GM19395 (cell line): ENCODE measurements around the gene PDIA4.
"Not testable (repeated sequence)": the region's sequence is repeated elsewhere in the genome, so short reads cannot be mapped to it uniquely, and the experiment has no call there.

Experiments used
- ATAC-seq: cut with Tn5 transposase; IDR thresholded peaks from one replicate; pipeline ENCODE4 v1.9.1; 2021; ENCODE audit warnings: mild to moderate bottlenecking, moderate library complexity; ENCODE audit not compliant: unreplicated experiment

The PDIA4 gene

DNA sequence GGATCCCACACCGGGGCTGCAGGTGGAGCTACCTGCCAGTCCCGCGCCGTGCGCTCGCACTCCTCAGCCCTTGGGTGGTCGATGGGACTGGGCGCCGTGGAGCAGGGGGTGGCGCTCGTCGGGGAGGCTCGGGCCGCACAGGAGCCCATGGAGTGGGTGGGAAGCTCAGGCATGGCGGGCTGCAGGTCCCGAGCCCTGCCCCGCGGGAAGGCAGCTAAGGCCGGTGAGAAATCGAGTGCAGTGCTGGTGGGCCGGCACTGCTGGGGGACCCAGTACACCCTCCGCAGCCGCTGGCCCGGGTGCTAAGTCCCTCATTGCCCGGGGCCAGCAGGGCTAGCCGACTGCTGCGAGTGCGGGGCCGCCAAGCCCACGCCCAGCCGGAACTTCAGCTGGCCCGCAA lies 10.3 kb upstream of the PDIA4 start:
- not testable (repeated sequence) for ATAC-seq

DNA sequence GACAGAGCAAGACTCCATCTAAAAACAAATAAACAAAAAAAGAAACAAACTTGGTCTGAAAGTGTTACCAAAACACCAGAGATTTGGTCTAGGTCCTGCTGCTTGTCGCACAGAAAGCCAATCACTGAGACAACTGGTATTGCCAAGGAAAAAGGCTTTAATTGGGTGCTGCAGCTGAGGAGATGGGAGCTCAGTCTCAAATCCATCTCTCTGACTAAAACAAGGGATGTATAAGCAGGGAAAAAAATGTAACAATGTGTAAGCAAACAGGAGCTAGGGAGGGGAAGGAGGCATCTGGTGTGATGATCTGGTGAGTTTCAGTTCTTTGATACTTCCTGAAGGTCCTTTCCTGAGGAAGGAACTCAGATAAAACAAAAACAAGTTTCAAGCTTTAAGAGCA lies 8.4 kb upstream of the PDIA4 start:
- no peak for ATAC-seq

DNA sequence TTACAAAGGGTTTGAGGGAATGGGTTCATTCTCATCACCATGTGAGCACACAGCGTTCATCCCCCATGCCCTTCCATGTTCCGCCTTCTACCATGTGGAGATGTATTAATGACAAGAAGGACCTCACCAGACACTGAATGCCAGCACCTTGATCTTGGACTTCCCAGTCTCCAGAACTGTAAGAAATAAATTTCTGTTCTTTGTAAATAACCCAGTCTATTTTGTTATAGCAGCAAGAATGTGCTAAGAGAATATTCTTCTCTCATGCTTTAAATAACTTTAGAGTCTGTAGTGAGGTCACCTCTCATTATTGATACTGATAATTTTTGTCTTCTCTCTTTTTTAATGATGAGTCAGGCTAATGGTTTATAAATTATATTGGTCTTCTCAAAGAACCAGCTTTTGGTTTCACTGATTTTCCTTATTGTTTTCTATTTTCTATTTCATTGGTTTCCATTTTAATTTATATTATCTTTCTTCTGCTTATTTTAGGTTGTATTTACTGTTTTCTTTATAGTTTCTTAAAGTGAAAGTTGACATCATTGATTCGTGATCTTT lies 3.1 kb upstream of the PDIA4 start:
- no peak for ATAC-seq

DNA sequence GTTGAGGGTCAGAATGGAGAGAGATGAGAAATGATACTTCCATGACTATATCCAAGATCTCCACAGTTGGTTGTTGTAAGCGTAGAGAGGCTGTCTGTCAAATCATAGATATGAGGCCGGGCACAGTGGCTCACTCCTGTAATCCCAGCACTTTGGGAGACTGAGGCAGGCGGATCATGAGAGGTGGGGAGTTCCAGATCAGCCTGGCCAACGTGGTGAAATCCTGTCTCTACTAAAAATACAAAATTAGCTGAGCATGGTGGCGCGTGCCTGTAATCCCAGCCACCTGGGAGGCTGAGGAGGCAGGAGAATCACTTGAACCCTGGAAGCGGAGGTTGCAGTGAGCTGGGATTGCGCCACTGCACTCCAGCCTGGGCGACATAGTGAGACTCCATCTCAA lies 2.1 kb upstream of the PDIA4 start:
- ATAC-seq, result not testable (repeated sequence)

DNA sequence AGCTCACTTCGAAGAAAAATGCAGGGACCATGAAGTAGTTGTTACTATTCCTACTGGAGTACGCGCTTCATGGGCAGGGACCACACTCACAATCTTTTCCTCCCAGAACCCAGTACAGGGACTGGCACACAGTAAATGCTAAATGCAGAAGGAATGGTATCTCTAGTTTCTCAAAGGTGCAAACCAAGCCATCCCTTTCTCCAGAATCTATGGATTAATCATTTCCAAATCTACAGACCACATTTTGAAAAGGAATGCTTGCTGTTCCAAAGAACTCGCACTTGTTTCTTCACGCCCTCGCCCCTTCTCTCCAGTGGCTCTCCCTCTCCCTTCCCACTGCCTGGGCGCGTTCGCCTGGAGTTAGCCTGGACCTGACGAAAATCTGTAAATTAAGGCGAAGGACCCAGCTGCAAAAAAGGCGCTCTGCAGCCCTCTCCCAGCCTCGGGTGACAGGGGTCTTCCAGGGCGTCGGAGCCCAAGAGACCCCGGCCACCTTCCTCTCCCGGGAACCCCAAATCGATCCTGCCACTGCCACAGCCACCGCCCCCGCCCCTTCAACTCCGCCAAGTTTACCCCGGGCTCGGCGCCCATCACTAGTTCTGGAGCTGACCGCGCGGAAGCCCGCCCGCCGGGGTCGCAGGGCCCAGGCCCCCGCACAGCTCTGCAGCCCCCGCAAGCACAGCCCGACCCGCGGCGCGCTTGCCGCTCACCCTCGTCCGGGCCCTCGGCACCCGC lies 527 bp downstream of the PDIA4 start:
- no peak for ATAC-seq

DNA sequence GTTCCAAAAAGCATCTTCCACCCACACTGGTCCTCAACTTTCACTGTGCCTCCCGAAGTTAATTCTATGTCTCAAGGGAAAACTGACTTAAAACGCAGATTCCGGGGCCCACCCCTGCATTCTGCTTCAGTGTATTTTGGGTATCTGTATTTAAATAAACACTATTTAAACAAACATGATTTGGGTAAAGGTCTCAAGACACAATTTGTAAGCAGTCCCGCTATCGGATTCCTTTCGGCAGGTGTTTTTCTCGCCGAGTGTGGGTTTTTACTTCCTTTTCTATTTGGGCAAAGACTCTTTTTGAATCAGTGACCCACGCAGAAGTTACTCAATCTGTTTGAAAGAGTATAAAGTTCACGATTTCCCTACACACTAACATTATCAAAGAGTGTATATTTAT lies 1.2 kb downstream of the PDIA4 start:
- ATAC-seq, result no peak

DNA sequence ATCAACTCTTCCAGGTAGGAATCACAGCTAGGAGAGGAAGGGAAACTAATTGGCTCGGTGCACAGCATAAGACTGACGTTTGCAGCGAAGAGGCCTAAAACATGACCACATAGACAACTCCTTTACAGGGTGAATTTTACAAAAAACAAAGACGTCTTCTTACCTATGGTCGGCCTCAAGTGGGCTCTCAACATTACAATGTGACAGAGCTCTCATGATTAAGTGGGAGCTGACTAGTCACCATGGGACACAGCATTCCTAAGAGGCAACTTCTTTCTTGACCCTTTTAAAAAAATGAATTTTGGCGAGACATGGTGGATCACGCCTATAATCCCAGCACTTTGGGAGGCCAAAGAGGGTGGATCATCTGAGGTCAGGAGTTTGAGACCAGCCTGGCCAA lies 4.6 kb downstream of the PDIA4 start:
- no peak for ATAC-seq

DNA sequence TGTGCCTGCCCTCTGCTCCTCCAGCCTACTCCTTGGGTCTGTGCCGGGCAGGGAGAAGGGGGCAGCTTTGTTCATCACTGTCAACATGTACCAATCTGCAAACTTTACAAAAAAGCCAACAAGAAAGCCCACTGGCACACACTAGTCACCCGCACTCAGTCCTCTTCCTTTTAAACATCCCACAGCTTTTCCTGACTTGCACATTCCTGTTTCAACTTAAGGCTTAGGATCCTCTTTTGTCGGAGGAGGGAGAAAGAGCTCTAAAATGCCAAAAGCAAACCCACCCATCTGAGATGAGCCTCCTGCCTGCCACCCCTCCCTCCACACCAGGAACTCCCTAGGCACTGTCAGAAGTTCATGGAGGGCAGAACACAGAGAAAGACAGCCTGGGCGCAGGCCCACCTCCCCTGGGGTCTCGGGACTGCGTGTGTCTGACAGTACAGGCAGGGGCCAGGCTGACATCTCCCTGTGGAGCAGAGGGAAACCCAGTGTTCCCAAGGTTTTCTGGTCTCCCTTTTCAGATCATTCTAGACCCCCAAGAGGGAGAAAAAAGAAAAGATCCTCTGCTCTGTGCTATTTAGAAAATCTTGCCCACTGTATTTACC lies 5.4 kb downstream of the PDIA4 start:
- ATAC-seq, result no peak

DNA sequence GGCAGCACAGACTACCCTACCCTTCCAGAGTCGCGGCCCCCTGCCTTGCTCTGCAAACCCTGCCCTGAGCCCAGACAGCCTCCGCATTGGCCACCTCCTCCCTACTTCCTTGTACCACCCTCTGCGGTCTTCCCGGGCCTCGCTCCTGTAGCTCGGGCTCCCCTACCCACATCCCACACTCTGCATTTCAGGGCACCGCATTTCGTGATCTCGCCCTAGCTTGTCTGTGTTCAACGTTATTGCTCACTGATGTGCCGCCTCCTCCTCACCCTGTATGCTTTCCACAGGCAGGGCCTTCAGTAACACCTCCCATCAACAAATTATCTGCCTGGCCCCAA lies 6.6 kb downstream of the PDIA4 start:
- ATAC-seq, result no peak

DNA sequence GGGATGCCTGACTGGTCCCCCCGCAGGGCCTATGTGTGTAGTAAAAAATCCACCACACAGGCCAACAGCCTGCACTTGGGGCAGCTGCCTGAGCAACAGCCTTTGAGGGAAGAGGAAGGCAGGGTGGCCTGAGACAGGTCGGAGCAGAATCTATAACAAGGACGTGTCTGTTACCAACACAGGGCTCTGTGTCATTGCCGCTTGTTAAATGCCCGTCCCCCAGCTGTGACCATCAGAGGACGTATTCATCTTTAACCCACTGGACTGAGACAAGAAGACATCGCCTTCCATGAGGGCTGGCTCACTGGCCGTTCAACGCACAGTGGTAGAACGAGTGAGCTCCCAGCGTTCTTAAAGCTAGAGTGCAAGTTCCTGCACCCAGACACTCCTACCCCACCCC lies 7.8 kb downstream of the PDIA4 start:
- ATAC-seq, result no peak

DNA sequence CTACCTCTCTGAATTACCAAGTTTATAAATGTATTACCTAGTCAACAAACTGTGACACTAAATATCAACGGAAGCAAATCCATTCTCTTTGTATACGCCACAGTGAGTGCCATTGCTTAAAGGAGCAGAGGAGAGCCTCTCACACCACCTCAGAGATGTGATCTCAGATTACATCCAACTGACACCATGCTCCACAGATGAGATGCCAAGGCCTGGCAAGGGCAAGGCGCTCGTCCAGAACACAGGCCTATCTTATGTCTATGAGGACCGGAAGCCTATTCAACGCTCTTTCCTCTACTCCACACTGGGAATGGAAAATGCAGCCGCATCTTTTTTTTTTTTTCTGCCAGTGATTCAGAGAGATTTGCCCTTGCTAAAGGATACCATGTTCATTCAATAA lies 11.4 kb downstream of the PDIA4 start:
- no peak for ATAC-seq

DNA sequence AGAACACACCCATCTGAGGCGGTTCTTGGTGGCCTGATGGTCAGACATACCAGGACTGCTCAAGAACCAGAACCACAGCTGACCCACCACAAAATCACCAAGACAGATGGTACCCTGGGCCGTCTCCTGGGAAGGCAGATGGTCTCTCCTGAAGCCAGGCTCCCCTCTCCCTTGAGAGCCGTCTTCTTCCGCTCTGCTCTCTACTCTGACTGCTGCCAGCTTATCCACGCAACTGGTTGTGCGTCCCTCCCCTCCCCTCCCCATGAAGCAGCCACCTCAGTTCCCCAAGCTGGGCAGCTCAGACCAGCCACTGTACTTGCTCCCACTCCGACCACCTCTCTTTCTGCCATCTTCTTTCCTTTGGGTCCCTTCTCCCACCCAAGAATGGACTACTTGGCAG lies 14.0 kb downstream of the PDIA4 start:
- ATAC-seq, result no peak

DNA sequence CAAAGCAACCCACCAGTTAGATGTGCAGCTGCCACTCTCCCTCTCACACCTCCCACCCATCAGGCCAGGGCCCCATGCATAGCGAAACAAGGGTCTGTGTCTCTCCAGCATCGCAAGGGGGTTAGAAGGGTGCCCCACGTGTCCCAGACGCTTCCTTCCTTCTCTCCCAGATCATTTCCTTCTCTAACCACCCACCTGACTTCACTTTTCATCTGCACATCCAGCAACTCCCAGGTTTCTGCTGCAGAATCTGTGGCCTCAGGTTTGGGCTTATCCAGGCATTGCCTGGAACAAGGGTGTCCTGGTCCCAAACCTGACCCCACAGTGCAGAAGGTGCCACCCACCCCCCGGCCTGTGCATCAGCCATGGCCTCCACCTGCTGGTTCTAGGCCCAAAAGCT lies 14.4 kb downstream of the PDIA4 start:
- ATAC-seq, result no peak

DNA sequence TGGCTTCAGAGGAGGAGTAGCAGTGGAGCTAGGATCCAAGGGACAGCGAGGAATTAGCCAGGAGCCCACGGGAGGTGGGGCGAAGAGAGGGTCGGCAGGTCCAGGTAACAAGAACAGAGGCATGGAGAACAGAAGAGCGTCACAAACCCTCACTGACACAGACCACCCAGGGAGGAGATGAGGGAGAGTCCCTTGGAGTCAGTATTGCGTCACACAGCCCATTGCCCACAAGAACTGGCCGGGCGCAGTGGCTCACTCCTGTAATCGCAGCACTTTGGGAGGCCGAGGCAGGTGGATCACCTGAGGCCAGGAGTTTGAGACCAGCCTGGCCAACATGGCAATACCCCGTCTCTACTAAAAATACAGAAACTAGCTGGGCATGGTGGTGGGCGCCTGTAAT lies 15.6 kb downstream of the PDIA4 start:
- ATAC-seq, result not testable (repeated sequence)

DNA sequence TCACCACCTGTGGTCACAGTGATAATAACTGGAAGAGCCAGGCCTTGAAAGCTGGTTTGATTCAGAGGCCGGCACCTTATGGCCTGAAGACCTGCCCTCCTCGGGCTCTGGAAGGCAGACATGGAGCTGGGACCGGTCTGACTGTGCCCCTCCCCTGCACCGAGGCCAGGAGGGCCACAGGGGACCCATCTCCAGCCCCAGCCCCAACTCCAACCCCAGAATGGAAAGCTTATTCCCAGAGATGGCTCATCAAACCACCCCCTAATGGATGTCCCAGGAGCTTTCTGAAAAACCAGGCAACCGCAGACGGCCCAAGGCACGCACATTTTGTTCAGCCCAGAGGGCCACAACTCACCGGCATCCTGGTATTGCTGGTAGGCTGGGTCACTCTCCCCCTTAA lies 16.8 kb downstream of the PDIA4 start:
- ATAC-seq, result no peak

DNA sequence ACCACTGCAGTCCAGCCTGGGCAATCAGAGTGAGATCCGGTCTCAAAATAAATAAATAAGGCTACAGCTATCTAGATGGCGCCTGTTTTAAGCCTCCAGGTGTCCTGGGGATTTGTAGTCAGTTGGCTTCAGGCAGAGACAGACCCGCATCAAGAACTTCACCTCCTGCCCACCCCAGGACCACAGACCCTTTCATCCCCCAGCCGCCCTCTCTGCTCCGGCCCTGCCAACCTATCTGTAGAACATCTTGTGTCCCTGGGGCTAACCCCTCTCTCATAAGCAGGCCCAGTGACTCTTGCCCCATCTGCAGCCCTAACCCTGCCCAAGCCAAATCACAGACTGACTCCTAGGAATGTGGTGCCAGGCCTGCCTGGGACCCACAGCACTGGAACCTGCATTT lies 17.9 kb downstream of the PDIA4 start:
- ATAC-seq, result no peak

DNA sequence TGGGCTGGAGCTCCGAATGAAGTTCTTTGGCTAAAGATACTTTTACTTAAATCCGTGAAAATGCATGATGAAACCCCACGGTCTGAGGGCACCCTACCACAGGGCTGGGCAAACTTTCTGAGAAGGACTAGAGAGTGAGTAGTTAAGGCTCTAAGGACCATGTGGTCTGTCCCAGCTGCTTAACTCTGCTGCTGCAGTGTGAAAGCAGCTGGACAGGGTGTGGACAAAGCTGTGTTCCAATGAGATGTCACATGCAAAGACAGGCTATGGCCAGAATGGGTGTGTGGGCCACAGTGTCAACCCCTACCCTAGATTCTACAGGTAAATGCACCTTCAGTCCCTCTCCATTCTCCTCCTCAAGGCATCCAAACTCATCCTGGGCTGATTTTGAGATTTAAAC lies 18.8 kb downstream of the PDIA4 start:
- ATAC-seq, result no peak

DNA sequence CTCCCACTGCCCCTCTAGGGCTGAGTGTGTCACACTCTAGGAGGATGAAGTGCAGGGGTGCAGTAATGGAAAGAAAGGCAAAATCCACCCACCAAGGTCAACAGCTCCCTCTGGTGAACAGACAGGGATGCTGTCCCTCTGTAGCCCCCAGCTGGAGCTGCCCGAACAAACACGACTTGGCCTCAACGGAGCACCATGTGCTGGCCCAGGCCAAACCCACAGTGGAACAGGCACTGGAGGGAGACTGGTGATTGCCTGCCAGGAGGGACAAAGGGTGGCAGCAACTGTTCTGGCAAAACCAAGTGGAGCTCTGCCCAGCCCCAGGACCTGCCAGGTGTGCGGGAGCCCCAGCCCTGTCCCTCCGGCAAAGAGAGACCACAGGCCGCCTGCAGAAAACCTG lies 20.7 kb downstream of the PDIA4 start:
- no peak for ATAC-seq

DNA sequence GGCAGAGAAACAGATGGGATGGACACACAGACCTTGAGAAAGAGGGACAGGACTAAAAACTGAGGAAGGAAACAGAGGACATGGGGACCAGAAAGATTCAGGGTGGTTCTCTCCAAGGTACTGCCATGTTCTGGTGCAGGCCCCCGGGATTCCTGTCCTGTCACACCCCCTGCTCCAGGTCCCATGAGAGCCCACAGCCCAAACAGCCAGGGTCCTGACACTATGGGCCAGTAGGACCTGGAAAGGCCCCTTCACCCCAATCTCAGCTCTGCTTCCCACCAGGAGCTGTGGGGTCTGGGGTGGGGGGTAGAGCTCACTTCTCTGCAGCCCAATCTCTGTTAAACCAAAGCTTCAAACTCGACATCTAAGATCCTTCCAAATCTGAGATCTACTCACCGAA lies 21.2 kb downstream of the PDIA4 start:
- ATAC-seq, result no peak

DNA sequence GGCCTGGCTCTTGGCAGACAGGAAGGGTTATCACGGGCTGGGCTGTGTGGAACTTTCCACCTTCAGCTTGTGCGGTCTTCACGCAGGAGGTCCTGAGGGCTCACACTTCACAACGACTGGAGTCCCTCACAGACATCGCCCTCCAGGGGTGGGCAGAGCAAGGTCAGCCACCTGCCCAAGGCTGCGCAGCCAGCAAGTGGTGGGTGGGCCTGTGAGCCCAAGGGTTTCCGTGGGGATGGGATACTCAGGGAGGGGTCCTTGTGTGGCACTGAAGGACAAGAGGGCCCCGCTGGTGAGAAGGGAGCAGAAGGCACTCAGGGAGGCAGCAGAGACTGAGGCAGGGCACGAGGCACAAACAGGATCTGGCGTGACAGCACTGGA lies 22.0 kb downstream of the PDIA4 start:
- ATAC-seq, result no peak

DNA sequence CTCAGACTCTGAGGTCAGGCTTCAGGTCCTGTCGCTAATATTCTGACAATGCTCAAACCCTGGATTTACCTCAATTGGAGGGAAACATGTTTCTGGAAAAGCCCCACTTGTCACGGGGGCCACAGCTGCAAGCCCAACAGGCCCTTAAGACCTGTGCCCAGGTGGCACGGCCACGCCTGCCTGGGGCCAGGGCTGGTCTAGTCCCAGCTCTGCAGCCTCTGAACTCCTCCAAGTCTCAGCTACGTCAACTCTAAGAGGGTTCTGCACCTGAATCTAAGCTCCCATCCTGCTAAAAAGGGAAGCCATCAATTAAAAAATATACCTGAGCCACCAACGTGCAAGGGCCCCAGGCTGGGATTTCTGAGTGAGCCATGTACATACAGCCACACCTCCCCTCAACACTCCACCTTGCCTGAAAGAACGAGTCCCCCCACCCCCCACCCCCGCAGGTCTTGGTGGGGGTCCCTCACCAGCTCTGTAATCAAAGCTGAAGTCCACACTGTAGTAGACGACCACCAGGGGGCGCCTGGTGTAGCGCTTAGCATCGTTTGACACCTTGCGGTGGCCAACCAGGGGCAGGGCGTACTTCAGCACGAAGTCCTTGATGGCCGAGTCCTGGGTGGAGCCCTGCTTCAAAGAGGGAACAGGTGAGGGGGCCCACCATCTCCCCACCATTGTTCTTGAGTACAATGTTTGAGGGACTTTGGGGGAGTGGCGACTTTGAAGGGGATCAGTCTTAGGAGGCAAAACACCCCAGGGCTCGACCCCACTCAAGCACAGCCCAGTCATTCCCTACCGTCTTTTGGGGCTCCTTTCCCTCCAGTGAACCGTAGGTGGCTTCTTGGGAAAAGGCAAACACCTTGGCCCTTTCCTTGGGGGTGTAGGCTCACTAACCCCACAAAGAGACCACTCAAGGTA lies 22.6 kb downstream of the PDIA4 start:
- peak; percentile 69 for ATAC-seq
